ENCODE data around the gene HAAO.

DNA sequence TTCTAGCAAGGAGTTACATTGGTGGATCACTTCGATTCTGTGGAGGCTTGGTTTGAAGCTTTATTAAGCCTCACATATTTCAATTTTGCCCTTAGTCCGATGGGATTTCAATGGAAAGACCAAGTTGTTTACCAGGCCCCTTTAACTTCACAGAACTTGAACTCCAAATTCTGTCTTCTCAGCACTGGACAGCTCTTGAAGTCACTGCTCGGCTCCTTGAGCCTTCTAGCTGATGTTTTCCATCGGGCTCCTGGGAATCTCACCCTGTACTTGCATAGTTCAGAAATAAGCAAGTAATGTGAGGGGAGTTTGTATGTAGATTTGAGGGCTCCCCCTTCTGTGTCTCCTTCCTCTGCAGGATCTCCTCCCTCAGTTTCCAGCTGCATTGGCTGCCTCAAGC lies 43.5 kb downstream of the HAAO start:
- TF ChIP-seq, protein P1, sequence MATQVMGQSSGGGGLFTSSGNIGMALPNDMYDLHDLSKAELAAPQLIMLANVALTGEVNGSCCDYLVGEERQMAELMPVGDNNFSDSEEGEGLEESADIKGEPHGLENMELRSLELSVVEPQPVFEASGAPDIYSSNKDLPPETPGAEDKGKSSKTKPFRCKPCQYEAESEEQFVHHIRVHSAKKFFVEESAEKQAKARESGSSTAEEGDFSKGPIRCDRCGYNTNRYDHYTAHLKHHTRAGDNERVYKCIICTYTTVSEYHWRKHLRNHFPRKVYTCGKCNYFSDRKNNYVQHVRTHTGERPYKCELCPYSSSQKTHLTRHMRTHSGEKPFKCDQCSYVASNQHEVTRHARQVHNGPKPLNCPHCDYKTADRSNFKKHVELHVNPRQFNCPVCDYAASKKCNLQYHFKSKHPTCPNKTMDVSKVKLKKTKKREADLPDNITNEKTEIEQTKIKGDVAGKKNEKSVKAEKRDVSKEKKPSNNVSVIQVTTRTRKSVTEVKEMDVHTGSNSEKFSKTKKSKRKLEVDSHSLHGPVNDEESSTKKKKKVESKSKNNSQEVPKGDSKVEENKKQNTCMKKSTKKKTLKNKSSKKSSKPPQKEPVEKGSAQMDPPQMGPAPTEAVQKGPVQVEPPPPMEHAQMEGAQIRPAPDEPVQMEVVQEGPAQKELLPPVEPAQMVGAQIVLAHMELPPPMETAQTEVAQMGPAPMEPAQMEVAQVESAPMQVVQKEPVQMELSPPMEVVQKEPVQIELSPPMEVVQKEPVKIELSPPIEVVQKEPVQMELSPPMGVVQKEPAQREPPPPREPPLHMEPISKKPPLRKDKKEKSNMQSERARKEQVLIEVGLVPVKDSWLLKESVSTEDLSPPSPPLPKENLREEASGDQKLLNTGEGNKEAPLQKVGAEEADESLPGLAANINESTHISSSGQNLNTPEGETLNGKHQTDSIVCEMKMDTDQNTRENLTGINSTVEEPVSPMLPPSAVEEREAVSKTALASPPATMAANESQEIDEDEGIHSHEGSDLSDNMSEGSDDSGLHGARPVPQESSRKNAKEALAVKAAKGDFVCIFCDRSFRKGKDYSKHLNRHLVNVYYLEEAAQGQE (IDR thresholded peaks at IDR 0.05; ENCODE audit: low read depth) = peak; percentile 51; the same call in 1 of the 2 replicates
- TF ChIP-seq RAD21 (IDR thresholded peaks at IDR 0.05; ENCODE audit: low read depth) (no peak), TEAD4 (IDR thresholded peaks at IDR 0.05) (no peak), YY1 (IDR thresholded peaks at IDR 0.05; ENCODE audit: low read depth) (no peak), CEBPB (IDR thresholded peaks at IDR 0.05) (no peak), EGR1 (IDR thresholded peaks at IDR 0.05) (no peak), ZBTB7A (IDR thresholded peaks at IDR 0.05; ENCODE audit: low read depth) (no peak), NFIC (IDR thresholded peaks at IDR 0.05) (no peak), EP300 (IDR thresholded peaks at IDR 0.05; ENCODE audit: borderline replicate concordance) (no peak), FOXM1 (IDR thresholded peaks at IDR 0.05; ENCODE audit: borderline replicate concordance, low read depth) (no peak), TAF1 (IDR thresholded peaks at IDR 0.05; ENCODE audit: low read depth) (no peak), CREB1 (IDR thresholded peaks at IDR 0.05; ENCODE audit: low read depth) (no peak)
- TF ChIP-seq, protein P2, sequence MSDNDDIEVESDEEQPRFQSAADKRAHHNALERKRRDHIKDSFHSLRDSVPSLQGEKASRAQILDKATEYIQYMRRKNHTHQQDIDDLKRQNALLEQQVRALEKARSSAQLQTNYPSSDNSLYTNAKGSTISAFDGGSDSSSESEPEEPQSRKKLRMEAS (IDR thresholded peaks at IDR 0.05) = no peak
